ENCODE measurements around the gene RPUSD4.

DNA sequence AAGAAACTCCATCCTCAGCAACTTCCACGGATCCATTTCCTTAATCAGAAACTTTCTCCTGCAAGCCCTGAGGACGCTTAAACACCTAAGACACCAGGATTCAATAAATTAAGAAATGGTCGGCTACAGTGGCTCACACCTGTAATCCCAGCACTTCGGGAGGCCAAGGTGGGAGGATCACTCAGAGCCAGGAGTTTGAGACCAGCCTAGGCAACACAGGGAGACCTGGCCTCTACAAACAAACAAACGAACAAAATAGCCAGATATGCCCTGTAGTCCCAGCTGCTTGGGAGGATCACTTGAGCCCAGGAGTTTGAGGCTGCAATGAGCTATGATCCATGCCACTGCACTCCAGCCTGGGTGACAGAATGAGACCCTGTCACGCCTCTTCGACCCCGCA, 46.7 kb downstream of the RPUSD4 start:
- no peak for TF ChIP-seq EP300 (conservative IDR thresholded peaks at IDR 0.05; ENCODE audit: poor library complexity, severe bottlenecking)
- TF ChIP-seq, protein P1, sequence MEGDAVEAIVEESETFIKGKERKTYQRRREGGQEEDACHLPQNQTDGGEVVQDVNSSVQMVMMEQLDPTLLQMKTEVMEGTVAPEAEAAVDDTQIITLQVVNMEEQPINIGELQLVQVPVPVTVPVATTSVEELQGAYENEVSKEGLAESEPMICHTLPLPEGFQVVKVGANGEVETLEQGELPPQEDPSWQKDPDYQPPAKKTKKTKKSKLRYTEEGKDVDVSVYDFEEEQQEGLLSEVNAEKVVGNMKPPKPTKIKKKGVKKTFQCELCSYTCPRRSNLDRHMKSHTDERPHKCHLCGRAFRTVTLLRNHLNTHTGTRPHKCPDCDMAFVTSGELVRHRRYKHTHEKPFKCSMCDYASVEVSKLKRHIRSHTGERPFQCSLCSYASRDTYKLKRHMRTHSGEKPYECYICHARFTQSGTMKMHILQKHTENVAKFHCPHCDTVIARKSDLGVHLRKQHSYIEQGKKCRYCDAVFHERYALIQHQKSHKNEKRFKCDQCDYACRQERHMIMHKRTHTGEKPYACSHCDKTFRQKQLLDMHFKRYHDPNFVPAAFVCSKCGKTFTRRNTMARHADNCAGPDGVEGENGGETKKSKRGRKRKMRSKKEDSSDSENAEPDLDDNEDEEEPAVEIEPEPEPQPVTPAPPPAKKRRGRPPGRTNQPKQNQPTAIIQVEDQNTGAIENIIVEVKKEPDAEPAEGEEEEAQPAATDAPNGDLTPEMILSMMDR (IDR thresholded peaks at IDR 0.05; ENCODE audit: poor library complexity, severe bottlenecking): no peak
